H1 (cell line): ENCODE measurements around the gene INPP5A. TPM values are rescaled to one million over a fixed set of nuclear protein-coding genes. Genes with fewer than 3 reads are reported as not detected.

Source experiments
- CHD7 ChIP-seq: fragments of 300-600 bp; sonication (generic); IDR thresholded peaks from 2 replicates; pipeline ENCODE4 v1.7.1; 2012; ENCODE audit warnings: low read length, moderate library complexity, mild to moderate bottlenecking, inconsistent platforms; ENCODE audit not compliant: insufficient replicate concordance
- CTBP2 ChIP-seq: IDR thresholded peaks from 2 replicates; pipeline ENCODE4 v1.7.0; 2011; ENCODE audit warnings: borderline replicate concordance, mild to moderate bottlenecking, moderate library complexity, mixed read lengths, low read length; ENCODE audit not compliant: insufficient read depth, insufficient read length
- polyA plus RNA-seq, 7 experiments: library from polyadenylated mRNA; depleted of rRNA in 3 of 7; stranded (reverse) in 5 of 7; unstranded in 2 of 7; fragments of >200 nt in 5 of 7; fragments of 200-250 nt in 2 of 7; gene quantifications; 1 replicate in 5 of 7; 2 replicates in 1 of 7; 4 replicates in 1 of 7; pipeline versions ENCODE4 v1.2.1 to v1.2.3, GENCODE V29; 2011 to 2013; ENCODE audit warnings: missing spikeins in 2 of 7, mixed read lengths in 2 of 7
- total RNA-seq: library from RNA; stranded (reverse); fragmentation: NEBNext Ultra II Directional; extraction: Animal tissue kit (Norgen Biotek cat#: 25700); gene quantifications from 2 replicates; pipeline ENCODE4 v1.2.1, GENCODE V29; 2021

INPP5A gene
- total and polyA plus RNA-seq, 2 of the 8 experiments (the other 6 are each of a cell fraction or from before 2014, with no cell fraction given): 19.7 to 27.5 TPM

GRCh38 chr10:132746386-132746785 lies 208.8 kb downstream of the INPP5A start (continued):
- no peak for TF ChIP-seq CHD7
- TF ChIP-seq CTBP2: no peak
